SK-N-SH treated with all-trans-retinoic acid at 6 μM for 48 hours (cell line): ENCODE results near the gene MITF.

ENCODE experiments used
- ATAC-seq: fragments of 200-7000 bp; cut with Tn5 transposase; 3 replicates; pipeline ENCODE4 v1.9.1; 2020; ENCODE audit warnings: mild to moderate bottlenecking, moderate library complexity
- CSDC2 ChIP-seq: fragments of 250-450 bp; sonication (Bioruptor Pico); IDR thresholded peaks from 2 replicates; pipeline ENCODE4 v1.5.0; 2020; ENCODE audit warnings: mild to moderate bottlenecking, moderate library complexity
- ESRRG ChIP-seq: fragments of 250-450 bp; sonication (Bioruptor Pico); IDR thresholded peaks from 2 replicates; pipeline ENCODE4 v1.6.1; 2021; ENCODE audit warnings: mild to moderate bottlenecking
- GLIS3 ChIP-seq: fragments of 250-450 bp; sonication (Bioruptor Pico); IDR thresholded peaks from 2 replicates; pipeline ENCODE4 v1.5.0; 2020; ENCODE audit warnings: mild to moderate bottlenecking, moderate library complexity
- ISL1 ChIP-seq: fragments of 250-450 bp; sonication (Bioruptor Pico); IDR thresholded peaks from 2 replicates; pipeline ENCODE4 v2.1.2; 2022; ENCODE audit warnings: mild to moderate bottlenecking, moderate library complexity
- OSR1 ChIP-seq: fragments of 250-450 bp; sonication (Bioruptor Pico); IDR thresholded peaks from 2 replicates; pipeline ENCODE4 v1.8.0; 2022; ENCODE audit warnings: moderate library complexity, mild to moderate bottlenecking, inconsistent platforms
- PPARA ChIP-seq: fragments of 250-450 bp; sonication (Bioruptor Pico); IDR thresholded peaks from 2 replicates; pipeline ENCODE4 v1.5.0; 2020; ENCODE audit warnings: mild to moderate bottlenecking, borderline replicate concordance
- RARB ChIP-seq: fragments of 250-450 bp; sonication (Bioruptor Pico); IDR thresholded peaks from 2 replicates; pipeline ENCODE4 v1.8.0; 2021; ENCODE audit warnings: mild to moderate bottlenecking, moderate library complexity
- SNAI2 ChIP-seq: fragments of 250-450 bp; sonication (Bioruptor Pico); IDR thresholded peaks from 2 replicates; pipeline ENCODE4 v1.5.0; 2020; ENCODE audit warnings: mild to moderate bottlenecking, moderate library complexity
- TCF4 ChIP-seq: fragments of 250-450 bp; sonication (Bioruptor Pico); IDR thresholded peaks from 2 replicates; pipeline ENCODE4 v1.8.0; 2021; ENCODE audit warnings: mild to moderate bottlenecking, moderate library complexity, borderline replicate concordance
- TOX ChIP-seq: fragments of 250-450 bp; sonication (Bioruptor Pico); IDR thresholded peaks from 2 replicates; pipeline ENCODE4 v1.8.0; 2021; ENCODE audit warnings: mild to moderate bottlenecking, moderate library complexity, borderline replicate concordance
- ZFP3 ChIP-seq: fragments of 250-450 bp; sonication (Bioruptor Pico); IDR thresholded peaks from 2 replicates; pipeline ENCODE4 v1.5.0; 2020; ENCODE audit warnings: mild to moderate bottlenecking, moderate library complexity
- ZFP30 ChIP-seq: fragments of 450-650 bp; formaldehyde crosslinking; IDR thresholded peaks from 2 replicates; pipeline ENCODE4 v1.5.0; 2022; ENCODE audit warnings: mild to moderate bottlenecking, moderate library complexity
- ZNF565 ChIP-seq: fragments of 450-650 bp; formaldehyde crosslinking; conservative IDR thresholded peaks from 2 replicates; pipeline ENCODE4 v1.5.0; 2020; ENCODE audit warnings: low read depth, mild to moderate bottlenecking, moderate library complexity
- ZNF70 ChIP-seq: fragments of 450-650 bp; formaldehyde crosslinking; IDR thresholded peaks from 2 replicates; pipeline ENCODE4 v1.5.0; 2020; ENCODE audit warnings: mild to moderate bottlenecking, moderate library complexity
- ZNF8 ChIP-seq: fragments of 450-650 bp; formaldehyde crosslinking; IDR thresholded peaks from 2 replicates; pipeline ENCODE4 v1.5.0; 2020; ENCODE audit warnings: mild to moderate bottlenecking, moderate library complexity
- TF ChIP-seq, protein P1 (sequence below): fragments of 250-450 bp; sonication (Bioruptor Pico); IDR thresholded peaks from 2 replicates; pipeline ENCODE4 v1.8.0; 2021; ENCODE audit warnings: low read depth, mild to moderate bottlenecking, moderate library complexity, borderline replicate concordance
- TF ChIP-seq, protein P2 (sequence below): fragments of 250-450 bp; sonication (Bioruptor Pico); IDR thresholded peaks from 2 replicates; pipeline ENCODE4 v1.5.1; 2020; ENCODE audit warnings: low read depth, mild to moderate bottlenecking, moderate library complexity
- TF ChIP-seq, protein P3 (sequence below): fragments of 250-450 bp; sonication (Bioruptor Pico); IDR thresholded peaks from 2 replicates; pipeline ENCODE4 v1.5.1; 2021; ENCODE audit warnings: mild to moderate bottlenecking, moderate library complexity

Gene MITF

DNA sequence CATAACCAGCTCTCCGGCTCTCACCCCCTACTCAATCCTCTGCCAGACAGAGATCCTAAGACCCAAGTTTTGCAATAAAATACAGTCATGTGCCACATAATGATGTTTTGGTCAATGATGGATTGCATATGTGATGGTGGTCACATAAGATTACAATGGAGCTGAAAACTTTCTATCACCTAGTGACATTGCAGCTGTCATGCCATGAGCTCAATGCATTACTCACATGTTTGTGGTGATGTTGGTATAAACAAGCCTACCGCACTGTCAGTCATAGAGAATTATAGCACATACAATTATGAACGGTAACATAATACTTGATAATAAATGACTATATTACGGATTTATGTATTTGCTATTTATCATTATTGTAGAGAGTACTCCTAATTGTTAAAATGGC, 233.4 kb downstream of the MITF start:
- TF ChIP-seq CSDC2 (no peak), GLIS3 (CRISPR knock-in tag) (no peak), PPARA (CRISPR knock-in tag) (no peak), ISL1 (CRISPR knock-in tag) (no peak), OSR1 (CRISPR knock-in tag) (no peak), ESRRG (no peak), TCF4 (CRISPR knock-in tag) (no peak), ZNF8 (CRISPR knock-in tag) (no peak), ZFP30 (no peak), RARB (no peak)
- TF ChIP-seq, protein P1, sequence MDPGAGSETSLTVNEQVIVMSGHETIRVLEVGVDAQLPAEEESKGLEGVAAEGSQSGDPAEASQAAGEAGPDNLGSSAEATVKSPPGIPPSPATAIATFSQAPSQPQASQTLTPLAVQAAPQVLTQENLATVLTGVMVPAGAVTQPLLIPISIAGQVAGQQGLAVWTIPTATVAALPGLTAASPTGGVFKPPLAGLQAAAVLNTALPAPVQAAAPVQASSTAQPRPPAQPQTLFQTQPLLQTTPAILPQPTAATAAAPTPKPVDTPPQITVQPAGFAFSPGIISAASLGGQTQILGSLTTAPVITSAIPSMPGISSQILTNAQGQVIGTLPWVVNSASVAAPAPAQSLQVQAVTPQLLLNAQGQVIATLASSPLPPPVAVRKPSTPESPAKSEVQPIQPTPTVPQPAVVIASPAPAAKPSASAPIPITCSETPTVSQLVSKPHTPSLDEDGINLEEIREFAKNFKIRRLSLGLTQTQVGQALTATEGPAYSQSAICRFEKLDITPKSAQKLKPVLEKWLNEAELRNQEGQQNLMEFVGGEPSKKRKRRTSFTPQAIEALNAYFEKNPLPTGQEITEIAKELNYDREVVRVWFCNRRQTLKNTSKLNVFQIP (CRISPR knock-in tag), result no peak
- ATAC-seq, result no peak

DNA sequence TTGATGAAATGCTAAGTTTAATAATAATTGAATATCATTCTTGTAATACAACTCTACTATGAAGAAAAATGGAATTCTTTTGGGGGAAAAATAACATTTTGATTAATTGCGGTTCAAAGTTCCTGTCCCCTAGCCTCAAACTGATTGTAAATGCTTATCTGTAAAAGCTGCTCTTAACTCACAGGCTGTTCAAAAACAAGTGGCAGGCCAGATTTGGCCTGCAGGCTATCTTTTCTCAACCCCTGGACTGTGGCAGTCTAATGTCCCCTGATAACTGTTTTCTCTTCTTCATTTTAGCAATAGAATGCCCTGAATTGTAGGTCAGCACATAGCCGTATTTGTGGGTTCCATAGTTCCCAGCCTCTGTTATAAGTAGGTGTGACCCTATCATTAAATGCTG, 236.8 kb downstream of the MITF start:
- no peak for TF ChIP-seq ISL1 (CRISPR knock-in tag)
- no peak for TF ChIP-seq OSR1 (CRISPR knock-in tag)
- TF ChIP-seq CSDC2, result no peak
- TF ChIP-seq ZFP30, result no peak
- no peak for ATAC-seq

DNA sequence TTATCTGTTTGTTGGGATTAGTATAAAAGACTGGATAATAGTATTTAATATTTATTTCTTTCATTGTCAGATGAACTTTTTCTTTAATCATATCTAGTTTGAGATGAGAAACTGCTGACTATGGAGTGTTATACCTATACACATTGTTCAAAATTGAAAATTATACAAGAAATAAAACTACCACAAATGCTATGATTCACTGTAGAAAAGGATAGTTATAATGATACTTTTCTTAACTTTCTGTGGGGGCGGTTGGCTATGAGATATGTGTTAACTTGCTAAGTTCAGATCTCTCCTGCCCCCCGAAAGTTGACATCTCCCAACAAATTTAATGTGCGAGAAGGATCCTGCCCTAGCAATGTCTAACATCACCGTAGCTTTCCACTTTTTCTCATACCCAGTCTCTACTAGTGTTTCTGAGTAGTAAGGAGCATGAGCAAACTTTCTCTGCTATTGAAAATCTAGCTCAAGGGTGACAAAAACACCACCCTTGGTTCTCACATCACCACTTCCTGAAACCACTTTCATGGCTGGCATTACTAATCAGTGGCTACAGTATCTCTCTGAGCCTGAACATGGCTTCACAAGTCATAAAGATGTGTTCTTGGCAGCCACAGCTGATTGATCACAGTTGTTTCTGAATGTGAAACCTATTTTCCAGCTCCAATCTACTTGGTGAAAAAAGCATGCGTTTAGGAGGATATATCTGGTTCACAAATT, 244.4 kb downstream of the MITF start:
- no peak for ATAC-seq
- TF ChIP-seq ZNF70 (CRISPR knock-in tag) (no peak), PPARA (CRISPR knock-in tag) (no peak), ESRRG (no peak), RARB (no peak), SNAI2 (CRISPR knock-in tag) (no peak), ZFP3 (CRISPR knock-in tag) (no peak), ISL1 (CRISPR knock-in tag) (no peak), ZNF565 (CRISPR knock-in tag) (no peak), ZFP30 (no peak), TOX (CRISPR knock-in tag) (no peak), ZNF8 (CRISPR knock-in tag) (no peak), TCF4 (CRISPR knock-in tag) (no peak), OSR1 (CRISPR knock-in tag) (no peak), GLIS3 (CRISPR knock-in tag) (no peak)
- TF ChIP-seq, protein P2, sequence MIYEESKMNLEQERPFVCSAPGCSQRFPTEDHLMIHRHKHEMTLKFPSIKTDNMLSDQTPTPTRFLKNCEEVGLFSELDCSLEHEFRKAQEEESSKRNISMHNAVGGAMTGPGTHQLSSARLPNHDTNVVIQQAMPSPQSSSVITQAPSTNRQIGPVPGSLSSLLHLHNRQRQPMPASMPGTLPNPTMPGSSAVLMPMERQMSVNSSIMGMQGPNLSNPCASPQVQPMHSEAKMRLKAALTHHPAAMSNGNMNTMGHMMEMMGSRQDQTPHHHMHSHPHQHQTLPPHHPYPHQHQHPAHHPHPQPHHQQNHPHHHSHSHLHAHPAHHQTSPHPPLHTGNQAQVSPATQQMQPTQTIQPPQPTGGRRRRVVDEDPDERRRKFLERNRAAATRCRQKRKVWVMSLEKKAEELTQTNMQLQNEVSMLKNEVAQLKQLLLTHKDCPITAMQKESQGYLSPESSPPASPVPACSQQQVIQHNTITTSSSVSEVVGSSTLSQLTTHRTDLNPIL (CRISPR knock-in tag), result no peak
- TF ChIP-seq, protein P1 (CRISPR knock-in tag), result no peak

DNA sequence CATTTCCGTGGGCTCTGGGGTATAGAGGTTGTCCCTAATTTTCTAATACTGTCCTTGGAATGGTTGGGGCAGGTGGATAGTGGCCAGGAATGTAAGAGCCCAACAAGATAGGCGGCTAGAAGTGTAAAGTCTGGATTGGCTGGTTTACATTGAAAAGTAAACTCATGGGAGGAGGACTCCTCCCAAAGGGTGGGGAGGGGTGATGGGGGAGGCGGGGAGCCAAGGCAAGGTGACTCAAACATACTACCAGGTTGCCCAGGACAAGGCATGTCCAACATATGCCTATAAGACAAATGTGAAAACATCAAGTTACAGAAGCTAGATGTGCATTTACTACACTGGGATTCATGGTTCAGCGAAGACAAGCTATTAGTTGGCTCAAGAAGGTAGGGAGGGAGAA, 246.0 kb downstream of the MITF start:
- ATAC-seq, result no peak

More for the DNA sequence above, 246.0 kb downstream of the MITF start:
- TF ChIP-seq ZFP3 (CRISPR knock-in tag) (no peak), TCF4 (CRISPR knock-in tag) (no peak), RARB (no peak), ZNF70 (CRISPR knock-in tag) (no peak), TOX (CRISPR knock-in tag) (no peak)
- TF ChIP-seq, protein P3, sequence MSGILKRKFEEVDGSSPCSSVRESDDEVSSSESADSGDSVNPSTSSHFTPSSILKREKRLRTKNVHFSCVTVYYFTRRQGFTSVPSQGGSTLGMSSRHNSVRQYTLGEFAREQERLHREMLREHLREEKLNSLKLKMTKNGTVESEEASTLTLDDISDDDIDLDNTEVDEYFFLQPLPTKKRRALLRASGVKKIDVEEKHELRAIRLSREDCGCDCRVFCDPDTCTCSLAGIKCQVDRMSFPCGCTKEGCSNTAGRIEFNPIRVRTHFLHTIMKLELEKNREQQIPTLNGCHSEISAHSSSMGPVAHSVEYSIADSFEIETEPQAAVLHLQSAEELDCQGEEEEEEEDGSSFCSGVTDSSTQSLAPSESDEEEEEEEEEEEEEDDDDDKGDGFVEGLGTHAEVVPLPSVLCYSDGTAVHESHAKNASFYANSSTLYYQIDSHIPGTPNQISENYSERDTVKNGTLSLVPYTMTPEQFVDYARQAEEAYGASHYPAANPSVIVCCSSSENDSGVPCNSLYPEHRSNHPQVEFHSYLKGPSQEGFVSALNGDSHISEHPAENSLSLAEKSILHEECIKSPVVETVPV (CRISPR knock-in tag), result no peak
- TF ChIP-seq, protein P1 (CRISPR knock-in tag), result no peak
